ENCODE results near the gene RNF130. TPM values are rescaled to one million over a fixed set of nuclear protein-coding genes. Genes with fewer than 3 reads are reported as not detected.
A peak's percentile ranks its signal among the peaks of the same experiment; 100 is the strongest.

Gene RNF130
- total RNA-seq, 1 donor from 2014 or later: 73.8 TPM

GRCh38 chr5:180070756-180071530 lies 616 bp downstream of the RNF130 start:
- peak; percentile 57 for DNase-seq (ENCODE audit: low spot score, unreplicated experiment)
- Mint-ChIP-seq H3K27me3 (peaks cover 23% of the 10 kb centered on the region), H3K4me3 (ENCODE audit: low read depth) (peak overlapping the region; percentile 91), H3K4me1 (ENCODE audit: low read depth) (peaks cover 26% of the 10 kb centered on the region), H3K9me3 (ENCODE audit: low read depth) (peaks cover 4% of the 10 kb centered on the region), H3K27ac (peak overlapping the region; percentile 96), H3K36me3 (ENCODE audit: insufficient read depth) (peaks cover 4% of the 10 kb centered on the region)
- no peak for TF ChIP-seq CTCF (IDR thresholded peaks at IDR 0.05; ENCODE audit: unreplicated experiment)

DNA sequence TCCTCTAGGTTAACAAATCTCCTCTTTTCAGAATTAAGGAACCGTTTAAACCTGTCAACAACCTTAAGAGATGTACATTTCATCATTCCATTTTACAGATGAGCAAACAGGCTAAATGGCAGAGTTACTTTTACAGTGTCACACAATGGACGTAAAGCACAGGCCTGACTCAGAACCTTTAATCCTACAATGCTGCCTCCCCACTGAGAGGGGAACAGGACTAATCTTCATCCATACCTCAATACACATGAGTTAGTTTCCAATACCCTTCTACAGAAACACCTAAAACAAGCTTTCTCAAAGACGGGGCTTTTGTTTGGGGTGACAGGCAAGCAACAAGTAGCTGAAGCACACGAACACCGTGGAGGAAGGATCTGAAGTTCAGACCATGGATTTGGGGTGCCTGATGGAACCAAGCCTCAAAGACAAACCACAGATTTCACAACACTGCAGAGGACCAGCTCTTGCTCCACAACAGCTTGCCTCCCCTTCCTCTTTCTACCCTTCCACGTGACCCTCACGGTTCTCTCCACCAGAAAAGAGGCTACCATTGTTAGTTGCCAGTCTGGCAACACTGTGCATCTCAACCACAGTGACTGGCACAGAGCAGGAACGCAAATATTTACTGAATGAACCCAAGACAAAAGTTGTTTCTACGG lies 1.8 kb downstream of the RNF130 start:
- TF ChIP-seq CTCF (IDR thresholded peaks at IDR 0.05; ENCODE audit: unreplicated experiment): no peak
- Mint-ChIP-seq H3K4me3 (ENCODE audit: low read depth) (peak overlapping the region; percentile 91), H3K27me3 (peaks cover 18% of the 10 kb centered on the region), H3K4me1 (ENCODE audit: low read depth) (peaks cover 26% of the 10 kb centered on the region), H3K9me3 (ENCODE audit: low read depth) (peaks cover 4% of the 10 kb centered on the region), H3K36me3 (ENCODE audit: insufficient read depth) (peaks cover 5% of the 10 kb centered on the region), H3K27ac (peak overlapping the region; percentile 96)
- DNase-seq (ENCODE audit: low spot score, unreplicated experiment): no peak

DNA sequence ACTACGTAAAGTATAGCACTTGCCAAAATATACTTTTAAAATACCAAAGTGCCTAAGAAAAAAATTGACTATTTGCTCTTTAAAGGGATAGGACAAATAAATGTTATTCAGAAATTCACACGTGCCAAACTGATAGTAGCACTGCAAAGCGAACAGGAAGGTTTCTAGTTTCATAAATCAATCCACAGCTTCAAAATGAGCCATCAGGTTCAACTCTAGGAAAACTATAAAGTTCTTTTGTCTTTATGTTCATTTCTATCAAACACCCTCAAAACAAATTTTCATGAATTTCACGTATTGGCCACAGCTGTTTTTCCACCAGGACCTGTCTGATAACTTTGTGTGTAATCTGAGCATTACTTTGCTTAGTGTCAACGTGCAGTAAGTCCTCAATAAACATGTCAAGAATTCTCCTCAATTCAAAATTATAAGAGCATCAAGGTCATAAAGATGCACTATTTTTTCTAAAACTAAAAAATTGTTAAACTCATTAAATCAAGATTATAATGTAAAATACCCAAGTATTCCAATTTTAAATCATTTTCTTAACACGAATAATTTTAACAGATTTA lies 3.0 kb downstream of the RNF130 start:
- H3K4me1 Mint-ChIP-seq (ENCODE audit: low read depth): peaks cover 26% of the 10 kb centered on the region
- TF ChIP-seq CTCF (IDR thresholded peaks at IDR 0.05; ENCODE audit: unreplicated experiment): no peak
- peak overlapping the region; percentile 47 for H3K4me3 Mint-ChIP-seq (ENCODE audit: low read depth)

DNA sequence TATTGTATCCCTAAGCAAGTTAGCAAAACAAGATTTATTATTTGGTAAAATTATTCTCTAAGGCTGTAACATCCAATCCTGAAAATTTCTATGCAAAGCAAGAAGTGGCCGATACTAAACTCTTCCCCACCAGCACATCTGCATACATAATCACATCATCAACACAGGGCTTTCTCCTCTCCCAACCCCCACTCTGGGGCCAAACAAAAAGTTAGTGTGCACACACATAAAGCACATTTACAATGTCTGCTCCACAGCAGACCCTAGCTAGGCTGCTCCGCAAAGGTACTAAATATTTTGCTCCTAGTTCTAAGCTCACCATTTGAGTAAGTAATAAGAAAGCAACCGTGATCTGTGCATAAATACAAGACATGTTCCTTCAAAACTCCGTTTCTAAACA lies 3.6 kb downstream of the RNF130 start:
- Mint-ChIP-seq H3K27ac (peak overlapping the region; percentile 57), H3K27me3 (peaks cover 6% of the 10 kb centered on the region), H3K4me1 (ENCODE audit: low read depth) (peaks cover 26% of the 10 kb centered on the region), H3K9me3 (ENCODE audit: low read depth) (peaks cover 4% of the 10 kb centered on the region), H3K36me3 (ENCODE audit: insufficient read depth) (peaks cover 5% of the 10 kb centered on the region), H3K4me3 (ENCODE audit: low read depth) (peak overlapping the region; percentile 47)
- TF ChIP-seq CTCF (IDR thresholded peaks at IDR 0.05; ENCODE audit: unreplicated experiment): no peak
- no peak for DNase-seq (ENCODE audit: low spot score, unreplicated experiment)

More for the DNA sequence above, 3.0 kb downstream of the RNF130 start:
- peaks cover 8% of the 10 kb centered on the region for H3K27me3 Mint-ChIP-seq
- H3K9me3 Mint-ChIP-seq (ENCODE audit: low read depth): peaks cover 4% of the 10 kb centered on the region
- DNase-seq (ENCODE audit: low spot score, unreplicated experiment): no peak
- peak overlapping the region; percentile 57 for H3K27ac Mint-ChIP-seq
- peaks cover 5% of the 10 kb centered on the region for H3K36me3 Mint-ChIP-seq (ENCODE audit: insufficient read depth)

GRCh38 chr5:180060192-180060591 lies 11.4 kb downstream of the RNF130 start:
- peaks cover 13% of the 10 kb centered on the region for H3K4me1 Mint-ChIP-seq (ENCODE audit: low read depth)
- no peak for TF ChIP-seq CTCF (IDR thresholded peaks at IDR 0.05; ENCODE audit: unreplicated experiment)
- H3K27me3 Mint-ChIP-seq: no peaks in the 10 kb centered on the region
- peaks cover 5% of the 10 kb centered on the region for H3K36me3 Mint-ChIP-seq (ENCODE audit: insufficient read depth)
- H3K4me3 Mint-ChIP-seq (ENCODE audit: low read depth): no peak overlapping the region
- DNase-seq (ENCODE audit: low spot score, unreplicated experiment): no peak
- H3K9me3 Mint-ChIP-seq (ENCODE audit: low read depth): no peaks in the 10 kb centered on the region
- H3K27ac Mint-ChIP-seq: no peak overlapping the region
